A549 (cell line): ENCODE data around the gene RIOX2.

Experiments
- CTCF ChIP-seq: fragments of >200 bp; sonication (Bioruptor Twin); formaldehyde crosslinking; IDR thresholded peaks from 3 replicates; pipeline ENCODE4 v1.5.1; 2016
- POLR2A ChIP-seq: IDR thresholded peaks from 2 replicates; pipeline ENCODE4 v1.6.1; 2012; ENCODE audit warnings: mild to moderate bottlenecking, low read length
- POLR2AphosphoS2 ChIP-seq: conservative IDR thresholded peaks from 2 replicates; pipeline ENCODE4 v1.6.1; 2012; ENCODE audit warnings: low read length, improper control_type of control experiment, inconsistent platforms
- RCOR1 ChIP-seq: fragments of 150-350 bp; IDR thresholded peaks from 2 replicates; pipeline ENCODE4 v1.6.1; 2014; ENCODE audit warnings: antibody characterized with exemption, low read length, low read depth
- RFX5 ChIP-seq: fragments of 450-650 bp; IDR thresholded peaks from 2 replicates; pipeline ENCODE4 v1.7.1; 2014; ENCODE audit warnings: antibody characterized with exemption, mild to moderate bottlenecking, moderate library complexity
- ZC3H11A ChIP-seq: fragments of 450-650 bp; IDR thresholded peaks from 2 replicates; pipeline ENCODE4 v1.6.1; 2014; ENCODE audit warnings: antibody characterized with exemption, mild to moderate bottlenecking
- TF ChIP-seq, protein P1 (sequence below): IDR thresholded peaks from 2 replicates; pipeline ENCODE4 v1.6.1; 2012

GRCh38 chr3:97927704-97928103, 44.5 kb downstream of the RIOX2 start:
- TF ChIP-seq POLR2A (no peak), RCOR1 (no peak), CTCF (no peak), ZC3H11A (no peak), POLR2AphosphoS2 (no peak), RFX5 (no peak)
- TF ChIP-seq, protein P1, sequence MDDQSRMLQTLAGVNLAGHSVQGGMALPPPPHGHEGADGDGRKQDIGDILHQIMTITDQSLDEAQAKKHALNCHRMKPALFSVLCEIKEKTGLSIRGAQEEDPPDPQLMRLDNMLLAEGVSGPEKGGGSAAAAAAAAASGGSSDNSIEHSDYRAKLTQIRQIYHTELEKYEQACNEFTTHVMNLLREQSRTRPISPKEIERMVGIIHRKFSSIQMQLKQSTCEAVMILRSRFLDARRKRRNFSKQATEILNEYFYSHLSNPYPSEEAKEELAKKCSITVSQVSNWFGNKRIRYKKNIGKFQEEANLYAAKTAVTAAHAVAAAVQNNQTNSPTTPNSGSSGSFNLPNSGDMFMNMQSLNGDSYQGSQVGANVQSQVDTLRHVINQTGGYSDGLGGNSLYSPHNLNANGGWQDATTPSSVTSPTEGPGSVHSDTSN = no peak
